ENCODE measurements around the gene PTPRN2. TPM values are rescaled to one million over a fixed set of nuclear protein-coding genes. Genes with fewer than 3 reads are reported as not detected.

The PTPRN2 gene
- total and polyA plus RNA-seq, 2 of the 13 experiments (the other 11 are each of a cell fraction or from before 2014, with no cell fraction given): 2.5 to 24.2 TPM

DNA sequence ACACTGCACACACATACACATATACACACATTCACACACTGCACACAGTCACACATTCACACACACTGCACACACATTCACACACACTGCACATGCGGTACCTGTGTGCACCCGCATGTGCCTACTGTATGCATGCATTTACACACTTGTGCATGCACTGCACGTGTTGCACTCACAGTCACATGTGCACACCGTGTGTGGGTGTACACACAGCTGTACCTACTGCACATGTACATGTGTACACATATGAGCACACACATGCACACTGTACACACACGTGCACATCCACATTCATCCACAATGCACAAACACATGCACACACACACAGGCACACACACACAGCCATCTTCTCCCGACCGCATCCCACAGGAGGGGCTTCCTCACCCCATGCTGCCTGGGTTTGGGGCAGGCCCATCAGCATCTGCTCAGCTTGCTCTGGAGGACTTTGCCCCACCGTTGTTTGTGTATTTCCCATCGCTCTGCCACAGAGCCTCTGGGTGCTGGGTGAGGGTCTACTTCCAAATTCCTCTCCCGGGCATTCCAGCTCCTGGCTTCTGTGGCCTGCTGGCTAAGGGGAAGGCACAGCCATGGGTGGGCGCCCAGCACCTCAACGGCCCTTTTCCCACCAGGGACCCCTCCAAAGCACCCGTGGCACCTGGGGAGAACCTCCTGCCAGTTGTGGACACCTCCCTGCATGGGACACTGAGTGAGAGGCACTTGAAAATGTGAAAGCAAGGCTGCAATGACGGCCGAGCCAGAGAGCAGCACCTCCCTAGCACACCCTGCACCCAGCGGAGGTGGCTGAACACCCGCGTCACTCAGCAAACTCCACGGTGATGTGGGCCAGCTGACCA lies 324.3 kb downstream of the PTPRN2 start (continued):
- TF ChIP-seq, protein P1, sequence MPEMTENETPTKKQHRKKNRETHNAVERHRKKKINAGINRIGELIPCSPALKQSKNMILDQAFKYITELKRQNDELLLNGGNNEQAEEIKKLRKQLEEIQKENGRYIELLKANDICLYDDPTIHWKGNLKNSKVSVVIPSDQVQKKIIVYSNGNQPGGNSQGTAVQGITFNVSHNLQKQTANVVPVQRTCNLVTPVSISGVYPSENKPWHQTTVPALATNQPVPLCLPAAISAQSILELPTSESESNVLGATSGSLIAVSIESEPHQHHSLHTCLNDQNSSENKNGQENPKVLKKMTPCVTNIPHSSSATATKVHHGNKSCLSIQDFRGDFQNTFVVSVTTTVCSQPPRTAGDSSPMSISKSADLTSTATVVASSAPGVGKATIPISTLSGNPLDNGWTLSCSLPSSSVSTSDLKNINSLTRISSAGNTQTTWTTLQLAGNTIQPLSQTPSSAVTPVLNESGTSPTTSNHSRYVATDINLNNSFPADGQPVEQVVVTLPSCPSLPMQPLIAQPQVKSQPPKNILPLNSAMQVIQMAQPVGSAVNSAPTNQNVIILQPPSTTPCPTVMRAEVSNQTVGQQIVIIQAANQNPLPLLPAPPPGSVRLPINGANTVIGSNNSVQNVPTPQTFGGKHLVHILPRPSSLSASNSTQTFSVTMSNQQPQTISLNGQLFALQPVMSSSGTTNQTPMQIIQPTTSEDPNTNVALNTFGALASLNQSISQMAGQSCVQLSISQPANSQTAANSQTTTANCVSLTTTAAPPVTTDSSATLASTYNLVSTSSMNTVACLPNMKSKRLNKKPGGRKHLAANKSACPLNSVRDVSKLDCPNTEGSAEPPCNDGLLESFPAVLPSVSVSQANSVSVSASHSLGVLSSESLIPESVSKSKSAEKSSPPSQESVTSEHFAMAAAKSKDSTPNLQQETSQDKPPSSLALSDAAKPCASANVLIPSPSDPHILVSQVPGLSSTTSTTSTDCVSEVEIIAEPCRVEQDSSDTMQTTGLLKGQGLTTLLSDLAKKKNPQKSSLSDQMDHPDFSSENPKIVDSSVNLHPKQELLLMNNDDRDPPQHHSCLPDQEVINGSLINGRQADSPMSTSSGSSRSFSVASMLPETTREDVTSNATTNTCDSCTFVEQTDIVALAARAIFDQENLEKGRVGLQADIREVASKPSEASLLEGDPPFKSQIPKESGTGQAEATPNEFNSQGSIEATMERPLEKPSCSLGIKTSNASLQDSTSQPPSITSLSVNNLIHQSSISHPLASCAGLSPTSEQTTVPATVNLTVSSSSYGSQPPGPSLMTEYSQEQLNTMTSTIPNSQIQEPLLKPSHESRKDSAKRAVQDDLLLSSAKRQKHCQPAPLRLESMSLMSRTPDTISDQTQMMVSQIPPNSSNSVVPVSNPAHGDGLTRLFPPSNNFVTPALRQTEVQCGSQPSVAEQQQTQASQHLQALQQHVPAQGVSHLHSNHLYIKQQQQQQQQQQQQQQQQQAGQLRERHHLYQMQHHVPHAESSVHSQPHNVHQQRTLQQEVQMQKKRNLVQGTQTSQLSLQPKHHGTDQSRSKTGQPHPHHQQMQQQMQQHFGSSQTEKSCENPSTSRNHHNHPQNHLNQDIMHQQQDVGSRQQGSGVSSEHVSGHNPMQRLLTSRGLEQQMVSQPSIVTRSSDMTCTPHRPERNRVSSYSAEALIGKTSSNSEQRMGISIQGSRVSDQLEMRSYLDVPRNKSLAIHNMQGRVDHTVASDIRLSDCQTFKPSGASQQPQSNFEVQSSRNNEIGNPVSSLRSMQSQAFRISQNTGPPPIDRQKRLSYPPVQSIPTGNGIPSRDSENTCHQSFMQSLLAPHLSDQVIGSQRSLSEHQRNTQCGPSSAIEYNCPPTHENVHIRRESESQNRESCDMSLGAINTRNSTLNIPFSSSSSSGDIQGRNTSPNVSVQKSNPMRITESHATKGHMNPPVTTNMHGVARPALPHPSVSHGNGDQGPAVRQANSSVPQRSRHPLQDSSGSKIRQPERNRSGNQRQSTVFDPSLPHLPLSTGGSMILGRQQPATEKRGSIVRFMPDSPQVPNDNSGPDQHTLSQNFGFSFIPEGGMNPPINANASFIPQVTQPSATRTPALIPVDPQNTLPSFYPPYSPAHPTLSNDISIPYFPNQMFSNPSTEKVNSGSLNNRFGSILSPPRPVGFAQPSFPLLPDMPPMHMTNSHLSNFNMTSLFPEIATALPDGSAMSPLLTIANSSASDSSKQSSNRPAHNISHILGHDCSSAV (CRISPR knock-in tag; IDR thresholded peaks at IDR 0.05; ENCODE audit: borderline replicate concordance): no peak
- TF ChIP-seq ZNF335 (CRISPR knock-in tag; IDR thresholded peaks at IDR 0.05): no peak
- TF ChIP-seq SOX6 (IDR thresholded peaks at IDR 0.05): no peak
- TF ChIP-seq SOX6 (CRISPR knock-in tag; IDR thresholded peaks at IDR 0.05): no peak
- TF ChIP-seq, protein P2, sequence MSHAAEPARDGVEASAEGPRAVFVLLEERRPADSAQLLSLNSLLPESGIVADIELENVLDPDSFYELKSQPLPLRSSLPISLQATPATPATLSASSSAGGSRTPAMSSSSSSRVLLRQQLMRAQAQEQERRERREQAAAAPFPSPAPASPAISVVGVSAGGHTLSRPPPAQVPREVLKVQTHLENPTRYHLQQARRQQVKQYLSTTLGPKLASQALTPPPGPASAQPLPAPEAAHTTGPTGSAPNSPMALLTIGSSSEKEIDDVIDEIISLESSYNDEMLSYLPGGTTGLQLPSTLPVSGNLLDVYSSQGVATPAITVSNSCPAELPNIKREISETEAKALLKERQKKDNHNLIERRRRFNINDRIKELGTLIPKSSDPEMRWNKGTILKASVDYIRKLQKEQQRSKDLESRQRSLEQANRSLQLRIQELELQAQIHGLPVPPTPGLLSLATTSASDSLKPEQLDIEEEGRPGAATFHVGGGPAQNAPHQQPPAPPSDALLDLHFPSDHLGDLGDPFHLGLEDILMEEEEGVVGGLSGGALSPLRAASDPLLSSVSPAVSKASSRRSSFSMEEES (CRISPR knock-in tag; IDR thresholded peaks at IDR 0.05): no peak
- no peak for TF ChIP-seq MXI1 (IDR thresholded peaks at IDR 0.05; ENCODE audit: borderline replicate concordance, low read depth, low read length)
- no peak for TF ChIP-seq ZFP37 (CRISPR knock-in tag; IDR thresholded peaks at IDR 0.05; ENCODE audit: borderline replicate concordance)
- no peak for TF ChIP-seq SMYD3 (CRISPR knock-in tag; IDR thresholded peaks at IDR 0.05)
- TF ChIP-seq, protein P3, sequence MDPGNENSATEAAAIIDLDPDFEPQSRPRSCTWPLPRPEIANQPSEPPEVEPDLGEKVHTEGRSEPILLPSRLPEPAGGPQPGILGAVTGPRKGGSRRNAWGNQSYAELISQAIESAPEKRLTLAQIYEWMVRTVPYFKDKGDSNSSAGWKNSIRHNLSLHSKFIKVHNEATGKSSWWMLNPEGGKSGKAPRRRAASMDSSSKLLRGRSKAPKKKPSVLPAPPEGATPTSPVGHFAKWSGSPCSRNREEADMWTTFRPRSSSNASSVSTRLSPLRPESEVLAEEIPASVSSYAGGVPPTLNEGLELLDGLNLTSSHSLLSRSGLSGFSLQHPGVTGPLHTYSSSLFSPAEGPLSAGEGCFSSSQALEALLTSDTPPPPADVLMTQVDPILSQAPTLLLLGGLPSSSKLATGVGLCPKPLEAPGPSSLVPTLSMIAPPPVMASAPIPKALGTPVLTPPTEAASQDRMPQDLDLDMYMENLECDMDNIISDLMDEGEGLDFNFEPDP (CRISPR knock-in tag; conservative IDR thresholded peaks at IDR 0.05): no peak
- TF ChIP-seq ONECUT2 (CRISPR knock-in tag; IDR thresholded peaks at IDR 0.05): no peak
- no peak for TF ChIP-seq ZFAT (CRISPR knock-in tag; conservative IDR thresholded peaks at IDR 0.05)
- TF ChIP-seq, protein P4, sequence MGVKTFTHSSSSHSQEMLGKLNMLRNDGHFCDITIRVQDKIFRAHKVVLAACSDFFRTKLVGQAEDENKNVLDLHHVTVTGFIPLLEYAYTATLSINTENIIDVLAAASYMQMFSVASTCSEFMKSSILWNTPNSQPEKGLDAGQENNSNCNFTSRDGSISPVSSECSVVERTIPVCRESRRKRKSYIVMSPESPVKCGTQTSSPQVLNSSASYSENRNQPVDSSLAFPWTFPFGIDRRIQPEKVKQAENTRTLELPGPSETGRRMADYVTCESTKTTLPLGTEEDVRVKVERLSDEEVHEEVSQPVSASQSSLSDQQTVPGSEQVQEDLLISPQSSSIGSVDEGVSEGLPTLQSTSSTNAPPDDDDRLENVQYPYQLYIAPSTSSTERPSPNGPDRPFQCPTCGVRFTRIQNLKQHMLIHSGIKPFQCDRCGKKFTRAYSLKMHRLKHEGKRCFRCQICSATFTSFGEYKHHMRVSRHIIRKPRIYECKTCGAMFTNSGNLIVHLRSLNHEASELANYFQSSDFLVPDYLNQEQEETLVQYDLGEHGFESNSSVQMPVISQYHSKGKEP (CRISPR knock-in tag; IDR thresholded peaks at IDR 0.05): no peak
- no peak for TF ChIP-seq ZBTB20 (CRISPR knock-in tag; IDR thresholded peaks at IDR 0.05; ENCODE audit: borderline replicate concordance, low read depth)
- TF ChIP-seq ZNF782 (CRISPR knock-in tag; IDR thresholded peaks at IDR 0.05; ENCODE audit: borderline replicate concordance): 0 out of 2 replicates have a peak, but pooled peaks have one; percentile 32
- no peak for TF ChIP-seq TMF1 (CRISPR knock-in tag; IDR thresholded peaks at IDR 0.05; ENCODE audit: low read depth)
- TF ChIP-seq ZNF547 (CRISPR knock-in tag; IDR thresholded peaks at IDR 0.05): no peak
- no peak for TF ChIP-seq TCF7L2 (IDR thresholded peaks at IDR 0.05; ENCODE audit: low read depth, low read length)
